ENCODE measurements around the gene LRR1. TPM values are rescaled to one million over a fixed set of nuclear protein-coding genes. Genes with fewer than 3 reads are reported as not detected.
A peak's percentile ranks its signal among the peaks of the same experiment; 100 is the strongest.

LRR1 gene
- polyA plus RNA-seq, 1 experiment, result 12.8 TPM

DNA sequence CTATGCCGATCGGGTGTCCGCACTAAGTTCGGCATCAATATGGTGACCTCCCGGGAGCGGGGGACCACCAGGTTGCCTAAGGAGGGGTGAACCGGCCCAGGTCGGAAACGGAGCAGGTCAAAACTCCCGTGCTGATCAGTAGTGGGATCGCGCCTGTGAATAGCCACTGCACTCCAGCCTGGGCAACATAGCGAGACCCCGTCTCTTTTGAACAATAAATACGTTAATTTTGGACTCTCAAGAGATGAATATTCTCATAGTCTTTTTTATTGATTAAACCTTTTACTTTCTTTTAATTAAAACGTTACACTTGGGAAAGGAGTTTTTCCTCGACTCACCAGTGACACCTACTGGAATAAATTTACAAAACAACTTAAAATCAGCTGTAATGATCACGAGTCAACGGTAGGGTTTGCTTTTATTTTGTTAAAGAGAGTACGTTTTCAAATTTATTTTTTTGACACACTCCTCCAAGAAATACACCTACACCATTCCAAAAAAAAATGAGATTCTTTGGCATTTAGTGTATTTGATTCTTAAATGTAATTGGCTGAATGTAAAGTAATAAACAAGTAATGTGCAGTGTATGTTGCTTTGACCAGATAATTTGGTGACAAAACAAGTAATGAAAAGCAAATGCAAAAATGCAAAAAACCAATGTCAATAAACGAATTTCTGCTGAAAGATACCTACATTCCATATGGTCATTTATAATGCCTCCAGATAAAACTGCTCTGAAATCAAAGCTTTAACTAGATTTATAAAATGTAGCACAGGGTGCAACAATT lies 11.9 kb upstream of the LRR1 start:
- Histone ChIP-seq H3K27me3 (ENCODE audit: control insufficient read depth, insufficient read depth, low read length) (no peaks in the 10 kb centered on the region), H3K27ac (ENCODE audit: low read depth, low read length) (peak overlapping the region; percentile 39), H3K9me3 (ENCODE audit: control insufficient read depth, insufficient read depth, low read length) (no peaks in the 10 kb centered on the region), H3K4me3 (ENCODE audit: low read depth, low read length) (peak overlapping the region; percentile 39)
- CTCF ChIA-PET, result interaction anchor here (0.6 to 3.7 kb wide), 14 partner anchors 8 to 181 kb away, joined by 3 to 37 read pairs (median 4); partner anchors contain the start of genes KLHDC2, MGAT2 and RPL36AL
- DNase-seq (ENCODE audit: low read depth, low spot score), result no peak
- TF ChIP-seq, protein P1, sequence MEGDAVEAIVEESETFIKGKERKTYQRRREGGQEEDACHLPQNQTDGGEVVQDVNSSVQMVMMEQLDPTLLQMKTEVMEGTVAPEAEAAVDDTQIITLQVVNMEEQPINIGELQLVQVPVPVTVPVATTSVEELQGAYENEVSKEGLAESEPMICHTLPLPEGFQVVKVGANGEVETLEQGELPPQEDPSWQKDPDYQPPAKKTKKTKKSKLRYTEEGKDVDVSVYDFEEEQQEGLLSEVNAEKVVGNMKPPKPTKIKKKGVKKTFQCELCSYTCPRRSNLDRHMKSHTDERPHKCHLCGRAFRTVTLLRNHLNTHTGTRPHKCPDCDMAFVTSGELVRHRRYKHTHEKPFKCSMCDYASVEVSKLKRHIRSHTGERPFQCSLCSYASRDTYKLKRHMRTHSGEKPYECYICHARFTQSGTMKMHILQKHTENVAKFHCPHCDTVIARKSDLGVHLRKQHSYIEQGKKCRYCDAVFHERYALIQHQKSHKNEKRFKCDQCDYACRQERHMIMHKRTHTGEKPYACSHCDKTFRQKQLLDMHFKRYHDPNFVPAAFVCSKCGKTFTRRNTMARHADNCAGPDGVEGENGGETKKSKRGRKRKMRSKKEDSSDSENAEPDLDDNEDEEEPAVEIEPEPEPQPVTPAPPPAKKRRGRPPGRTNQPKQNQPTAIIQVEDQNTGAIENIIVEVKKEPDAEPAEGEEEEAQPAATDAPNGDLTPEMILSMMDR (IDR thresholded peaks at IDR 0.05; ENCODE audit: low read depth, low read length), result peak; percentile 73
- POLR2A ChIA-PET, result interaction anchor here (0.6 to 1.9 kb wide), 8 partner anchors 8 to 222 kb away, joined by 3 to 21 read pairs (median 8); partner anchors contain the start of genes DNAAF2, KLHDC2, LRR1 and MGAT2

DNA sequence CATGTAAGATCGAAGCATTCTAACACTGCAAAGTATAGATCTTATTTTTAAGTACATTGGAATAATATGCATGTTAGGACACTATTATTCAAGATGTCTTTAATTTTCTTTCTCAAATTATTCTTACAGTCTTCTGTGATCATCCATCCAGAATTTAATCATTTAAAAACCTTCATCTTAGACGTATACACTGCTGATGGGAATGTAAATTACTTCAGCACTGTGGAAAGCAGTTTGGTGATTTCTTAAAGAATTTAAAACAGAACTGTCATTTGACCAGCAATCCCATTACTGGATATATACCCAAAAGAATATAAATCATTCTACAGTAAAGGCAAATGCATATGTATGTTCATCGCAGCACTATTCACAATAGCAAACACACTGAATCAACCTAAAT lies 9.4 kb upstream of the LRR1 start:
- Histone ChIP-seq H3K4me3 (ENCODE audit: low read depth, low read length) (no peak overlapping the region), H3K27ac (ENCODE audit: low read depth, low read length) (no peak overlapping the region), H3K27me3 (ENCODE audit: control insufficient read depth, insufficient read depth, low read length) (no peaks in the 10 kb centered on the region), H3K9me3 (ENCODE audit: control insufficient read depth, insufficient read depth, low read length) (no peaks in the 10 kb centered on the region)
- no peak for DNase-seq (ENCODE audit: low read depth, low spot score)
- TF ChIP-seq, protein P1 (IDR thresholded peaks at IDR 0.05; ENCODE audit: low read depth, low read length), result no peak
- ChIA-PET CTCF (no interaction called here), POLR2A (no interaction called here)

DNA sequence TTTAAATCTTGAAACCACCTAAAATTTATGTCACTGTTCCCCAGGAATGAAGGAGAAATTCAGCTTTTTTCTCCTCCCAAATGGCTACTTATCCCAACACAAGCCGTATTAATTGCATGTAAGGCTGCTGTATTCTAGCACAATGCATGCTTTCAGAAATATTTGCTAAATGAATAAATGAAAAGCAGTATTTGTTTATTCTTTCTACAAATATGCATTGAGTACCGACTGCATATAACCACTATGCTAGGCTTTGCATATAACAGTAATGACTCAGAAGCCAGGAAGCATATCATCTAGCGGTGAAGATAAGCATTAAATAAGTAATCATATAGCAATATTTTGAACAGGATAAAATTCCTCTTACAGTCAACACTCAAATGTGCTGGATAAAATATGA lies 5.7 kb upstream of the LRR1 start:
- CTCF ChIA-PET, result no interaction called here
- TF ChIP-seq, protein P1 (IDR thresholded peaks at IDR 0.05; ENCODE audit: low read depth, low read length), result peak; percentile 20

DNA sequence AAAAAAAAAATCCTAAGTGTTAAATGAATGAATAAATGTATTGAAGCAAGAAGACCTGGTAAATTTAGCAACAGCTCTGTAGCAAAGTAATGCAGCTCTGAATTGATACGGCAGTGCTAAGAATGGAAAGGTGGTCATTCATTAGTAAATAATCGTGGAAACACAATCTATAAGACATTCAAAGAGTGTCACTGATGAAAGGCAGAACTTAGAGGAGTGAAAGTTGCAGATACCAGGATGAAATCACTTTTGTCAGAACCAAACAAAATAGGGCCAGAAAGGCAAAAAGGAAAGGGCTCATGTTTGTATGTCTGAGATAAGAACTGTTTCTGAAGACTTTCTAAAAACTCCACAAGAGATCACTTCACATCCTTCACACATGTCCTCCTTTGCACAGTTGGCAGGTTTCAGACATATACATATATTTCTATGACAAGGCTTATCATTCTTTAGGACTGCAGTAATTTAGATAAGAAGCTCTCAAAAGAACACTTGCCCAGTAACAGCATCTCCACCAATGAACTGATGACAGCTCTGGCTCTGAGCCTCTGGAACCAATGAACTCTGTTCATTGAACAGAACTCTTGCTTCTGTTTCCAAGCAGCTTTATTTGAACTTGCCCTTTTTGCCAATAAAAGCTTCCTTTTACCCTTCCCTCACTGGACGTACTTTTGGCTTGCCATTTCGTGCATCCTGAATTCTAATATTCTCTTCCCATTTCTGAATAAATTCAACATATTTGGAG lies 4.2 kb upstream of the LRR1 start:
- no peaks in the 10 kb centered on the region; the same call in 1 of the 2 replicates for H3K9me3 ChIP-seq (ENCODE audit: control insufficient read depth, insufficient read depth, low read length)
- peak; percentile 46 for DNase-seq (ENCODE audit: low read depth, low spot score)
- H3K4me3 ChIP-seq (ENCODE audit: low read depth, low read length), result no peak overlapping the region
- H3K27ac ChIP-seq (ENCODE audit: low read depth, low read length), result peak overlapping the region; percentile 49
- no peaks in the 10 kb centered on the region for H3K27me3 ChIP-seq (ENCODE audit: control insufficient read depth, insufficient read depth, low read length)
- TF ChIP-seq, protein P1 (IDR thresholded peaks at IDR 0.05; ENCODE audit: low read depth, low read length), result no peak
- CTCF ChIA-PET, result interaction anchor here (1.0 to 1.1 kb wide), 2 partner anchors 7 to 133 kb away, joined by 5 to 7 read pairs; no protein-coding TSS in a partner anchor
- POLR2A ChIA-PET, result interaction anchor here (0.9 to 2.0 kb wide), 2 partner anchors 9 to 26 kb away, joined by 6 to 12 read pairs; partner anchors contain the start of genes MGAT2, RPL36AL and RPS29

More for the DNA sequence above, 5.7 kb upstream of the LRR1 start:
- DNase-seq (ENCODE audit: low read depth, low spot score), result peak; percentile 60
- POLR2A ChIA-PET, result interaction anchor here (0.6 kb wide), 2 partner anchors 28 to 411 kb away, joined by 3 to 4 read pairs; partner anchors contain the start of genes MGAT2 and RPL36AL
- Histone ChIP-seq H3K9me3 (ENCODE audit: control insufficient read depth, insufficient read depth, low read length) (no peaks in the 10 kb centered on the region), H3K27me3 (ENCODE audit: control insufficient read depth, insufficient read depth, low read length) (no peaks in the 10 kb centered on the region), H3K27ac (ENCODE audit: low read depth, low read length) (peak overlapping the region; percentile 52), H3K4me3 (ENCODE audit: low read depth, low read length) (no peak overlapping the region)

All from AG04450 (cell line).